ENCODE measurements around the gene SHC3.

SHC3 gene

DNA sequence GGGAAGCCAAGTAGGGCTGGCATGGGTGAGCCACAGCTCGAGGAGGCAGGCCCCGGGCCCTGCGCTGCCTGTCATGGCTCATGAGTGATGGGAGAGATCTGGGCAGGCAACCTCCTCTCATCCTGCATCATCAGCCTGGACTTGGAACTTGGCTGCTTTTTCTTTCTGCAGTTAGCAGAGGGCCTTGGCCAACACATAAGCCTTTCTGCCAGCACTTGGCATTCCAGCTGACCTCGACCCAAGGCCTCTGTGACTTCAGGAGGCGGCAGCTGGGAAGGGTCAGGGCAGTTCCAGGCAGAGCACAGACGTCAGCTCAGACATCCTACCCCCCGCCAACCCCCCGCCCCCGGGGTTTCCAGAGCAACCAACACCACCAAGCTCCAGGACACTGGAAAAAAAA is 179.7 kb downstream of the SHC3 start:
- Histone ChIP-seq H3K27ac (peak overlapping the region; percentile 68 to 70), H3K4me3 (no peak overlapping the region)
- TF ChIP-seq, protein P1, sequence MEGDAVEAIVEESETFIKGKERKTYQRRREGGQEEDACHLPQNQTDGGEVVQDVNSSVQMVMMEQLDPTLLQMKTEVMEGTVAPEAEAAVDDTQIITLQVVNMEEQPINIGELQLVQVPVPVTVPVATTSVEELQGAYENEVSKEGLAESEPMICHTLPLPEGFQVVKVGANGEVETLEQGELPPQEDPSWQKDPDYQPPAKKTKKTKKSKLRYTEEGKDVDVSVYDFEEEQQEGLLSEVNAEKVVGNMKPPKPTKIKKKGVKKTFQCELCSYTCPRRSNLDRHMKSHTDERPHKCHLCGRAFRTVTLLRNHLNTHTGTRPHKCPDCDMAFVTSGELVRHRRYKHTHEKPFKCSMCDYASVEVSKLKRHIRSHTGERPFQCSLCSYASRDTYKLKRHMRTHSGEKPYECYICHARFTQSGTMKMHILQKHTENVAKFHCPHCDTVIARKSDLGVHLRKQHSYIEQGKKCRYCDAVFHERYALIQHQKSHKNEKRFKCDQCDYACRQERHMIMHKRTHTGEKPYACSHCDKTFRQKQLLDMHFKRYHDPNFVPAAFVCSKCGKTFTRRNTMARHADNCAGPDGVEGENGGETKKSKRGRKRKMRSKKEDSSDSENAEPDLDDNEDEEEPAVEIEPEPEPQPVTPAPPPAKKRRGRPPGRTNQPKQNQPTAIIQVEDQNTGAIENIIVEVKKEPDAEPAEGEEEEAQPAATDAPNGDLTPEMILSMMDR (IDR thresholded peaks at IDR 0.05): no peak
- DNase-seq (ENCODE audit: low spot score): peak; percentile 98

DNA sequence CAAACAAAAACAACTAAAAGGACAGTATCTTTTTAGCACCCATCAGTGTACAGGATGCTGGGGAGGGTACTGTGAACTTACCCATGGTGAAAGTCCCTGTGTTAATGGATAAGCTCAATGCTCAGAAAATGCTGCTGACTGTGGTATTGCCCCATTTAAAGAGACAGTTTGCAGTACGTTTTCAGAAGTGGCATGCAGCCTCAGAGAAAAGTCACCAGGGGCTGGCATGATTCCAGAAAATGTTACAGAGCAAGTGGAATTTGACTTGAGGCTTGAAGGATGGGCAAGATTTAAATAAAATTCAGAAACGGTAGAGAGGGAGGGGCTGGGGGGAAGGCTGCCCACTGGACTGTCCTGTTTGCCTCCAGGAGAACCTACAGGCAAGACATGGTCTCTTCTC is 180.1 kb downstream of the SHC3 start:
- peak overlapping the region; percentile 68 to 70 for H3K27ac ChIP-seq
- peak overlapping the region; percentile 21 for H3K4me3 ChIP-seq
- no peak for DNase-seq (ENCODE audit: low spot score)
- TF ChIP-seq, protein P1 (IDR thresholded peaks at IDR 0.05): no peak

DNA sequence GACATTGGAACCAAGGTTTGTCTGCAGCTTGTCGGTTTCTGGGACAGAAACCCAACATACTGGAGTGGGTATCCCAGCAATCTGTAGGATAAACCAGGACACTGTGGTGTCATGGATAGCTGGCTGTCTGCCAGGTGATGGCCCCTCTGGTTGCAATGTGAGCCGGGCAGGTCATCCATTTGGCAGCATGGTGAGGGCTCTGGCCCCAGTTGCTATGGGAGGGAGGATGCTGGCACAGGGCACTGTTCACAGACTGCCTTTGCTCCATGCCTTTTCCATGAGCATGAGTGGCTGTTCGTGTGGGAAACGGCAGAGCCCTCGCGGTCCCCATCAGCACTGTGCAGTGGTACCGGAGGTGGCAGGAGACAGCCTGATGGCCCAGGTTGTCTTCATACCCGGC is 181.0 kb downstream of the SHC3 start:
- Histone ChIP-seq H3K4me3 (peak overlapping the region; percentile 20), H3K27ac (peak overlapping the region; percentile 68 to 70)
- DNase-seq (ENCODE audit: low spot score): peak; percentile 64
- TF ChIP-seq, protein P1 (IDR thresholded peaks at IDR 0.05): no peak

DNA sequence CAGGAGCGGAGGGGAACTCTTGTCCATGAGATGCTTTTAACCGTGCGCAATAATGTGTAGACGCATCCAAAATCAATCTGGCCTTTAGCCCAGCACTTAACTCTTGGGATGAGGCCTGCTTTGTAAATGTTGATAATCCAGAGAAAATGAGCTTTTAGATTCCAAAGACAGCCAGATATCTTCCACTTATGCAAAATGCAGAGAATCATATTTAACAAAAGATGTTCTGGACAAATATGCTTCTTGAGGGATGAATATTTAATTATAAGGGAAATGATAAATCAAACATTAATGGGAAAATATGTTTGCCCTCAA is 181.7 kb downstream of the SHC3 start:
- TF ChIP-seq, protein P1 (IDR thresholded peaks at IDR 0.05): no peak
- Histone ChIP-seq H3K4me3 (peak overlapping the region; percentile 99), H3K27ac (peak overlapping the region in 1 of 2 donors; percentile 57)
- DNase-seq (ENCODE audit: low spot score): no peak

DNA sequence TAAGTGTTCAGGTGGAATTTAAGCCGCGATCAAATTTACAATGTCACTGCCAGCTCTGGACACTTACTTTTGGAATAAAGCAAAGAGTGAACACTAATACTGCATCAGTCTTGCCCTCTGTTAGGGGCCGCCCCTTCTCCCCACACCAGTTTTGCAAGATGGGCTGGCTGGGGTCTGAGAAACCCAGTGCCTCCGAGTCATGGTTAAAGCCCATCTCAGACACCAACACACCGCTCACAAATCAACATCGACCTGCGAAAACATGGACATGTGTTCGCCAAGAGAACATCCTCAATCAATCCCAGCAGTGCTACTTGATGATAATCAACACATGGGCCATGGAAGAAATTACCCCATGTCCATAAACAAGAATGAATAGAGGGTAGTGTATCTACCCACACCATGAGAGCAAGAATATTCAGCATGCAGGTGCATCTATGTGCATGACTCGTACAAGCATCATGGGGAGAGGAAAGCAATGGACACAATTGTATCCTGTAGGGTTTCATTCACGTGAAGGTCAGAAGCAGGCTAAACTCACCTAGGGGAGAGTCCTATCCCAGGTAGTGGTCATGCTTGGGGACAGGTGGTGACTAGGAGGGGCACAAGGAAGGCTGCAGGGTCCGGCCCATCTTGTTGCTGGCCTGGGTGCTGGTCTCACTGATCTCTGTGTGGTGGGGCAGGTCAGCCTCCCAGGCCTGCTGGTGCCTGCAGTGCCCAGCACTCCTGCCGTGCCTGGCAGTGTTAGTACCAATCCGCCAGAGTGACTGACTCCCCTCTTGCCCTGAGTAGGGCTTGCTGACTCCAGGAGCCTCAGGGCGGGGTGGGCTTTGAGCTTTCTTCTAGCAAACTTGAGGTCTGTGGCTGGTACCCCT is 182.3 kb downstream of the SHC3 start:
- TF ChIP-seq, protein P1 (IDR thresholded peaks at IDR 0.05): no peak
- Histone ChIP-seq H3K27ac (peak overlapping the region in 1 of 2 donors; percentile 57), H3K4me3 (peak overlapping the region; percentile 99)
- DNase-seq (ENCODE audit: low spot score): peak; percentile 64

DNA sequence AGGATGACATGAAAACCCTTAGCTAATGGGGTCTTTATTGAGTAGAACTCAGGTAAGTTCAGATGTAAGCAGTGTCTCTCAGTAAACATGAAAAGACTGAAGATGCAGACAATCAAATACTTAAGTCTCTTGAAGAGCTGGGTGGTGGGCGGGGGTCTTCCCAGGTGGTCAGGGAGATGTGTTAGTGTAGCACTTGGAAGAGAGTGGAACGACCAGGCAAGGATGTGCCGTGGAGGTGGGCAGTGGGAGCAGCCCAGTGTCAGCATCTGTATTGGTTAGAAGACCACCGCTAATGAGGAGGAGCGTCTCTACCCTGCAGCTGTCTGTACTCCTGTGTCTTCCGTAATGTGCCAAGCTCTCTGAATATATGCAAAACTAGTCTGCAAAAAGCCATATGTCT is 183.0 kb downstream of the SHC3 start:
- Histone ChIP-seq H3K4me3 (peak overlapping the region; percentile 99), H3K27ac (peak overlapping the region; percentile 40 to 51)
- DNase-seq (ENCODE audit: low spot score): peak; percentile 64
- TF ChIP-seq, protein P1 (IDR thresholded peaks at IDR 0.05): no peak

DNA sequence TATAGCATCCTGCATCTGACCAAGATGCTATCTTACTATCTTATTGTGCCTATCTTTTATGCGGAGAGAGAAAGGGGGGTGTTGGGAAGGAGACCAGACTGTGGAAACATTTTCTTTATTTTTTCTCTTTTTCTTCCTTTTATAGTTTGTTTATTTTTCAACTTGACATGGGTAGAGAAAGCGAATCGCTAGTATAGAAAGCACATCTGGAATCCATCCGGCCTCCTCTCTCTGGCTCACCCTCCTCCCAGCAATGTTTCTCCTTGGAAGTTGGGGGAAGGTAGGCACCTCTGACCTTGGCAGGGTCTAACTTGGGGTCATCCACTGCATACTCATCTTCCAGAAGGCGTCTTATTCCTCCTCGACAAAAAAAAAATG is 183.4 kb downstream of the SHC3 start:
- peak; percentile 49 for DNase-seq (ENCODE audit: low spot score)
- Histone ChIP-seq H3K27ac (peak overlapping the region; percentile 51 to 63), H3K4me3 (peak overlapping the region; percentile 99)
- TF ChIP-seq, protein P1 (IDR thresholded peaks at IDR 0.05): no peak
